RPMI8226 (cell line): ENCODE results near the gene TEK.

Experiments
- DNase-seq: peaks from one replicate; pipeline ENCODE4 v3.0.0-alpha.2; 2015

Gene TEK

GRCh38 chr9:27248702-27249101 lies 139.7 kb downstream of the TEK start:
- no peak for DNase-seq

GRCh38 chr9:27258662-27259061 lies 149.6 kb downstream of the TEK start:
- DNase-seq: no peak

DNA sequence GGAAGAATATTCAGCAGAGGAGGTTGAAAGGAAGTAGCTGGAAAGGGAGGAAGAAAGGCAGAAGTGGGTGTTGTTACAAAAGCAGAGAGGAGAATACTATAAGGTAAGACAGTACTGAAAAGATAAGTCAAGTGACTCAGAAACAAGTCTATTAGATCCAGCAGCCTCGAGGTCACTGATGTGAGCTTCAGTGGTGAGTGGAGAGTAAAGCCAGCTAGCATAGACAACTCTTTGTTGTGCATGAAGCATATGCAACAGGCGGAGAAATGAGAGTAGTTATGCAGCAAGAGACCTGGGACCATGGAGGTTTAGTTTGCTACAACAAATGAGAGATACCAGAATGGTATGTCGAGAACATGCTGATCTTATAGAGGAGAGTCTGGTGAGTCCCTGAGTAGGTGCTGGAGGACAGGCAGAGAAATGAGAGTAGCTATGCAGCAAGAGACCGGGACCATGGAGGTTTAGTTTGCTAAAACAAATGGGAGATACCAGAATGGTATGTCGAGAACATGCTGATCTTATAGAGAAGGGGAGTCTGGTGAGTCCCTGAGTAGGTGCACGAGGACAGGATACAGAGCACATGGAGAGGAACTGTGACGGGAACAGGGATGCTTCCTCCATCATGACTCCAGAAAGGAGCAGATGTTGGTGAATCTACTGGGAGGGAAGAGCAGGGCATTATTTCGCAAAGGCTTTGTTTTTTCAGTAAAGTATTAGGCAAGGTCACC lies 151.9 kb downstream of the TEK start:
- no peak for DNase-seq

- no peak for DNase-seq
Measured at GRCh38 chr9:27261517-27262211, 152.6 kb downstream of the TEK start.

DNA sequence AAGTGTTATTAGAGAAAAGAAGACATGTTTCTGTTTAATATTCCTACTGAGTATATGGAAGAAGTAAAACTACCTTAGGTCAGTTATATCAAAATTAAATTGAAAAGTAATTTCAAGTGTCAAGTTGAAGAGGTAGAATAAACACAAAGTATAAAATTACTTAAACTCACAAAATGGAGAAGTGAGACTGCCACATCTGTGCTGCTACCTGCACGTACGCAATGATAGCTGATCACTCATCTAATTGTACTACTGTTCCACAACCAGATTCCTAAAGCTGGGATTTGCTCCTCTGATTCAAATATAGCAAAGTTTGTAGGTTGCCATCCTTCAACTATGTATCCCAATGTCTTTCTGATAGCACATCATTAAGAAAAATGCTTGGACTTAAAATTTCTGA lies 163.1 kb downstream of the TEK start:
- no peak for DNase-seq

DNA sequence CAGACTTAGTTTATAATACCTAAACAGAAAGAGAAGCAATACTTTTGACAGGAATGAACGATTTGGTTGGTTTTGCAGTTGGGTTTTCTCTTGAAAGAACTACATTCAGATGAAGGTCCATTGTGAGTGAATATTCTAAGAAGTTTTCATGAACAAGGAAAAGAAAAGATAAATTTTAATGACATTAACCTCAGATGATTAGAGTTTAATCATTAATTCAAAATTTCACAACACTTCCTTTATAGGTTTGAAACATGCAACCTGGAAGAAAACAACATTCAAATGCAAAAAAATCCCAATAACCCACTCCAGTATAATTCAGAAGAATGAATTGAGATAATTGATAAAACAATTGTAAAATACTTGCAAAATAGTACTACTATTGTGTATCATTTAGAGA lies 164.2 kb downstream of the TEK start:
- DNase-seq: no peak

GRCh38 chr9:27276193-27277030 lies 167.4 kb downstream of the TEK start:
- DNase-seq: peak; percentile 59

GRCh38 chr9:27278374-27278773 lies 169.3 kb downstream of the TEK start:
- DNase-seq: no peak

DNA sequence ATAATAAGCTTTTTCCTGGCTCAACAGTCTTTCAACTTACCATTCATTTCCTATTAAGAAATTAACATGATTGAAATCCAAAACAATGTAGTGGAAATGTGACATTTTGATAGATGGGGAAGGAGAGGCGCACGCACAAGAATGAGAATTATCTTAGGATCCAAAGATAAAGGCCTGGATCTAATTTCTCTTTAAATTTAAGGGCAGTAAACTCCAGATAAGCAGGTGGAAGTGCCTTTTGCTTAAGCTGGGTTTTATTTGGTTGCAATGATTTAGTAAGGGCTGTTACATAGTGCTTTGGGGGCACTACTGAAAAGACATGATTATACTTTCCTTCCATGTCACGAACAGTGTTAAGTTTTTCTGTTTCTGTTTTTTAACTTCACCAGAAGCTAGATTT lies 170.6 kb downstream of the TEK start:
- DNase-seq: no peak
